Lung (tissue), 12 donors: ENCODE measurements around the gene CTXN1. TPM values are rescaled to one million over a fixed set of nuclear protein-coding genes. Genes with fewer than 3 reads are reported as not detected.

Experiments used
- ATAC-seq: fragments of 200-7000 bp; cut with Tn5 transposase; one replicate; pipeline ENCODE4 v1.9.1; 2020; ENCODE audit warnings: moderate number of reproducible peaks; ENCODE audit not compliant: insufficient read depth, low FRiP score
- DNase-seq, 3 donors: peaks; one replicate each; pipeline ENCODE4 v3.0.0-alpha.2; 2013 to 2017
- H3K27ac ChIP-seq, 2 donors: one replicate each; pipeline ENCODE4 v1.5.1; 2013; ENCODE audit warnings: mild to moderate bottlenecking in 2 of 2, moderate library complexity in 2 of 2, control low read depth in 1 of 2, inconsistent platforms in 1 of 2, low read depth in 1 of 2, low read length in 1 of 2
- H3K27me3 ChIP-seq, 3 donors: one replicate each; pipeline ENCODE4 v1.5.1; 2013; ENCODE audit warnings: low read length in 2 of 3; ENCODE audit not compliant: control insufficient read depth in 3 of 3, insufficient read depth in 3 of 3
- H3K36me3 ChIP-seq, 4 donors: one replicate each; pipeline ENCODE4 v1.5.1; 2013; ENCODE audit warnings: low read length in 4 of 4, mild to moderate bottlenecking in 1 of 4, moderate library complexity in 1 of 4; ENCODE audit not compliant: control insufficient read depth in 4 of 4, insufficient read depth in 4 of 4
- H3K4me1 ChIP-seq, 5 donors: one replicate each; pipeline ENCODE4 v1.5.1; 2013; ENCODE audit warnings: low read length in 5 of 5, mild to moderate bottlenecking in 2 of 5, moderate library complexity in 1 of 5; ENCODE audit not compliant: control insufficient read depth in 5 of 5, insufficient read depth in 5 of 5
- H3K4me3 ChIP-seq: one replicate; pipeline ENCODE4 v1.5.1; 2013; ENCODE audit warnings: mild to moderate bottlenecking, control low read depth, moderate library complexity
- H3K9ac ChIP-seq, 2 donors: one replicate each; pipeline ENCODE4 v1.5.1; 2013; ENCODE audit warnings: low read length in 2 of 2, control low read depth in 1 of 2; ENCODE audit not compliant: insufficient read depth in 1 of 2
- H3K9me3 ChIP-seq, 4 donors: one replicate each; pipeline ENCODE4 v1.5.1; 2013; ENCODE audit warnings: low read length in 3 of 4, mild to moderate bottlenecking in 1 of 4, moderate library complexity in 1 of 4; ENCODE audit not compliant: control insufficient read depth in 4 of 4, insufficient read depth in 3 of 4
- CTCF ChIP-seq: IDR thresholded peaks from 2 replicates; pipeline ENCODE4 v1.5.1; 2012; ENCODE audit warnings: mild to moderate bottlenecking; ENCODE audit errors: control extremely low read depth, extremely low read depth
- WGBS, 2 donors: extraction: QIAGEN DNeasy Blood & Tissue Kit; methylation state at CpG; one replicate each; pipeline ENCODE4 v1.1.7; 2013; 5-methylcytosine and 5-hydroxymethylcytosine counted together
- polyA plus RNA-seq, 2 donors: library from polyadenylated mRNA; stranded (reverse); fragments of 200-250 nt; gene quantifications; one replicate each; pipeline ENCODE4 v1.2.1, GENCODE V29; 2013
- total RNA-seq, 2 donors: library from RNA; depleted of rRNA in 1 of 2; stranded (reverse); fragments of >200 nt in 1 of 2; gene quantifications; one replicate each; pipeline ENCODE4 v1.2.1, GENCODE V29; 2014 to 2021
- donor health status: control.
- donor health status: control.
- donor health status: Bipolar disorder and iron deficiency.
- donor health status: healthy.
- donor health status: DM: yes; HTN: yes; CAD: no.

CTXN1 gene
- total and polyA plus RNA-seq, 4 donors: 4.3 to 25.9 (median 6.9) TPM

DNA sequence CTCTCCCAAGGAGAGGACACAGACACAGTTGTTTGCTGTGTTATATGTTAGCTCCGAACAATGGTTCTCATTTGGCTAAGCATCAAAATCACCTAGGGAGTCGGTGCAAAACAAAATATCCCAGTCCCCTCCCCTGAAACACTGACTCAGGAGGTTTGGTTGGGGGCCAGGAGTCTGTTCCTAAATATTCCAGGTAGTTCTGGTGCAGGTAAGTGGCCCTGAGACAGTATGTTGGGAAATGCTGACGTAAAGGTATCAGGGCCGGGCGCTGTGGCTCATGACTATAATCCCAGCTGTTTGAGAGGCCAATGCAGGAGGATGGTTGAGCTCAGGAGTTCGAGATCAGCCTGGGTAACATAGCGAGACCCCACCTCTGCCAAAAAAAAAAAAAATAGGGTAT lies 24.6 kb downstream of the CTXN1 start:
- DNase-seq (no peak), ATAC-seq (no peak)
- Histone ChIP-seq H3K36me3 (peaks cover 0 to 6% (median 0%) of the 10 kb centered on the region in 4 donors), H3K4me3 (no peak overlapping the region), H3K4me1 (peaks cover 0 to 21% (median 6%) of the 10 kb centered on the region in 5 donors), H3K27ac (no peak overlapping the region), H3K9ac (no peak overlapping the region), H3K9me3 (no peaks in the 10 kb centered on the region), H3K27me3 (no peaks in the 10 kb centered on the region)
- WGBS, 2 donors: 93 to 97% methylated on average over 7 of the region's 7 CpGs
- no peak for TF ChIP-seq CTCF

DNA sequence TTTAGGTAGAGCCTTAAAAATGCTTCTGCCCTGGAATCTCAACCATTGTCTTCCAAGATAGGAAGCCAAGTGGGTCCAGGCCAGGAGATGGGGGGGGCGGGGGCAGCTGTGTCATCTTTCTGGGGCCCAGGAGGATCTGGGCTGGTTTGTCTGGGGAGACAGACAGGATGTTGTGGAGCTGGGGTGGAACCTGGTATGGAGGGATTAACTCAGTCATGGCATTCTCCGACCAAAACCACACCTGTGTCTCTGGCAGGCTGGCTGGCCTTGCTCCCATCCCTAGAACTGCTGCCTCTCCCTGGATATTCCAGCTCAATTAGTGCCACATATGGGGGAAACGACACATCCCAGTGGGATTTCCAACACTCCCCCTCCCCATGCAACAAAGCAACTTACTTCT lies 25.0 kb downstream of the CTXN1 start:
- WGBS, 2 donors: 86 to 87% methylated on average over 3 of the region's 3 CpGs
- H3K4me3 ChIP-seq: no peak overlapping the region
- H3K27me3 ChIP-seq: no peaks in the 10 kb centered on the region
- peaks cover 0 to 21% (median 6%) of the 10 kb centered on the region in 5 donors for H3K4me1 ChIP-seq
- DNase-seq (no peak), ATAC-seq (no peak)
- TF ChIP-seq CTCF: no peak
- H3K36me3 ChIP-seq: peaks cover 0 to 3% (median 0%) of the 10 kb centered on the region in 4 donors
- H3K9me3 ChIP-seq: no peaks in the 10 kb centered on the region
- H3K9ac ChIP-seq: no peak overlapping the region
- H3K27ac ChIP-seq: no peak overlapping the region

DNA sequence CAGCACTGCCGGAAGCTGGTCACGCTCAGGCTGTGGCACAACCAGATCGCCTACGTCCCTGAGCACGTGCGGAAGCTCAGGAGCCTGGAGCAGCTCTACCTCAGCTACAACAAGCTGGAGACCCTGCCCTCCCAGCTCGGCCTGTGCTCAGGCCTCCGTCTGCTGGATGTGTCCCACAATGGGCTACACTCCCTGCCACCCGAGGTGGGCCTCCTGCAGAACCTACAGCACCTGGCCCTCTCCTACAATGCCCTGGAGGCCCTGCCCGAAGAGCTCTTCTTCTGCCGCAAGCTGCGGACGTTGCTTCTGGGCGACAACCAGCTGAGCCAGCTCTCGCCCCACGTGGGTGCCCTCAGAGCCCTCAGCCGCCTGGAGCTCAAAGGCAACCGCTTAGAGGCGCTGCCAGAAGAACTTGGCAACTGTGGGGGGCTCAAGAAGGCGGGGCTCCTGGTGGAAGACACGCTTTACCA lies 25.5 kb downstream of the CTXN1 start:
- no peaks in the 10 kb centered on the region for H3K36me3 ChIP-seq
- whole genome bisulfite sequencing, 2 donors: 82 to 89% methylated on average over 21 of the region's 21 CpGs

More for the DNA sequence above, 25.5 kb downstream of the CTXN1 start:
- no peak overlapping the region for H3K4me3 ChIP-seq
- no peaks in the 10 kb centered on the region for H3K9me3 ChIP-seq
- H3K27me3 ChIP-seq: no peaks in the 10 kb centered on the region
- DNase-seq (no peak), ATAC-seq (no peak)
- TF ChIP-seq CTCF: no peak
- no peak overlapping the region for H3K9ac ChIP-seq
- H3K4me1 ChIP-seq: peaks cover 0 to 21% (median 6%) of the 10 kb centered on the region in 5 donors
- no peak overlapping the region for H3K27ac ChIP-seq
